ENCODE results near the gene TNS4.

TNS4 gene

DNA sequence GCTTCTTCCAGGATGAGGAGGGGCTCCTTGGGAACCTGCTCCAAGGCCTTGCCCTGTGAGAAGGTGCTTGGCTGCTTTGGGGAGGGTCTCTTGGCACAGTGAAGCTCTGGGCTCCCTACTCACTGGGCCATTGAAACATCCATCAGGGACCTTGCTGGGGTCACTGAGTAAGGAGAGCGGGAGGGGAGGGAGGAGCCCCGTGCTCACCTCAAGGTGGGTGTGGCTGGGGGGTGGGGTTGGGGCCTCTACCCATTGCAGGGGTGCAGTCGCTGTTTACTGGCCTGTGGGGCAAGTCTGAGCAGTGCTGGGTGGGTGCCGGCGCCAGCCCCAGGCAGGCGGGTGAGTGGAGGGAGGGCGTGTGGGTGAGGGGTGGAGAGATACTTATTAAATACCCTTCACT is 9.9 kb downstream of the TNS4 start:
- H3K27me3 ChIP-seq (replicated peaks; ENCODE audit: insufficient read depth, low read length): peaks cover 32% of the 10 kb centered on the region
- H3K36me3 ChIP-seq (replicated peaks; ENCODE audit: insufficient read depth, low read length): no peaks in the 10 kb centered on the region
- no peak overlapping the region for H3K4me2 ChIP-seq (ENCODE audit: low read depth, low read length)
- H3K9ac ChIP-seq (ENCODE audit: low read length): no peak overlapping the region
- no peaks in the 10 kb centered on the region for H3K79me2 ChIP-seq (ENCODE audit: low read length)
- H3K9me3 ChIP-seq (replicated peaks; ENCODE audit: insufficient read depth, low read length): no peaks in the 10 kb centered on the region
- TF ChIP-seq EZH2phosphoT487 (IDR thresholded peaks at IDR 0.05; ENCODE audit: low read length) (no peak), EZH2 (optimal IDR thresholded peaks at IDR 0.05; ENCODE audit: low read depth, low read length) (no peak)
- H3K9me2 ChIP-seq (replicated peaks; ENCODE audit: insufficient read depth, low read length): no peaks in the 10 kb centered on the region
- H3K4me1 ChIP-seq (ENCODE audit: low read length): no peaks in the 10 kb centered on the region
- no peaks in the 10 kb centered on the region for H4K20me1 ChIP-seq (ENCODE audit: insufficient read depth, low read length)
- H2AFZ ChIP-seq (ENCODE audit: low read length): no peak overlapping the region
- H3F3A ChIP-seq (ENCODE audit: insufficient read depth, low read length): no peaks in the 10 kb centered on the region
- no peak overlapping the region for H3K27ac ChIP-seq (ENCODE audit: low read length)
- DNase-seq: no peak
- no peak overlapping the region for H3K4me3 ChIP-seq (ENCODE audit: low read length)

DNA sequence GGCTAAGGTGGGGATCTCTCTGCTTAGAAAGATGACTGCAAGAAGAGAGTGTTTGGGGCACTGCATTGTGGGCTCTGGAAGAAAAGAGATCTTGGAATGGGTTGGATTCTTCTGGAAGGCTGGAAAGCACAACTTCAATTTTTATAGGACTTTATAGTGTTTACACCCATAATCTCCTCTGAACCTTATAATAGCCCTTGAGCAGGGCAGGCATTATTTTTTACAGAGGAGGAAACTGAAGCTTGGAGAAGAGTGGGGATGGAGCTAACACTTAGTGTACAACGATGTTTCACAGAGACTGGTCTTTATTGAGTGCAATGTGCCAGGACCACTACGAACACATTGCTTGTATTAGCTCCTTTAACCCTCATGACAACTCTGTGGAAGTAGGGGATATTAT is 10.4 kb downstream of the TNS4 start:
- Histone ChIP-seq H3K9me3 (replicated peaks; ENCODE audit: insufficient read depth, low read length) (no peaks in the 10 kb centered on the region), H3K4me1 (ENCODE audit: low read length) (no peaks in the 10 kb centered on the region), H3K27ac (ENCODE audit: low read length) (no peak overlapping the region), H3K9me2 (replicated peaks; ENCODE audit: insufficient read depth, low read length) (no peaks in the 10 kb centered on the region), H3K36me3 (replicated peaks; ENCODE audit: insufficient read depth, low read length) (no peaks in the 10 kb centered on the region), H3K79me2 (ENCODE audit: low read length) (no peaks in the 10 kb centered on the region), H3K9ac (ENCODE audit: low read length) (no peak overlapping the region), H2AFZ (ENCODE audit: low read length) (no peak overlapping the region), H3F3A (ENCODE audit: insufficient read depth, low read length) (no peaks in the 10 kb centered on the region), H4K20me1 (ENCODE audit: insufficient read depth, low read length) (no peaks in the 10 kb centered on the region), H3K4me2 (ENCODE audit: low read depth, low read length) (no peak overlapping the region), H3K27me3 (replicated peaks; ENCODE audit: insufficient read depth, low read length) (peaks cover 37% of the 10 kb centered on the region), H3K4me3 (ENCODE audit: low read length) (no peak overlapping the region)
- DNase-seq: no peak
- TF ChIP-seq, protein P1, sequence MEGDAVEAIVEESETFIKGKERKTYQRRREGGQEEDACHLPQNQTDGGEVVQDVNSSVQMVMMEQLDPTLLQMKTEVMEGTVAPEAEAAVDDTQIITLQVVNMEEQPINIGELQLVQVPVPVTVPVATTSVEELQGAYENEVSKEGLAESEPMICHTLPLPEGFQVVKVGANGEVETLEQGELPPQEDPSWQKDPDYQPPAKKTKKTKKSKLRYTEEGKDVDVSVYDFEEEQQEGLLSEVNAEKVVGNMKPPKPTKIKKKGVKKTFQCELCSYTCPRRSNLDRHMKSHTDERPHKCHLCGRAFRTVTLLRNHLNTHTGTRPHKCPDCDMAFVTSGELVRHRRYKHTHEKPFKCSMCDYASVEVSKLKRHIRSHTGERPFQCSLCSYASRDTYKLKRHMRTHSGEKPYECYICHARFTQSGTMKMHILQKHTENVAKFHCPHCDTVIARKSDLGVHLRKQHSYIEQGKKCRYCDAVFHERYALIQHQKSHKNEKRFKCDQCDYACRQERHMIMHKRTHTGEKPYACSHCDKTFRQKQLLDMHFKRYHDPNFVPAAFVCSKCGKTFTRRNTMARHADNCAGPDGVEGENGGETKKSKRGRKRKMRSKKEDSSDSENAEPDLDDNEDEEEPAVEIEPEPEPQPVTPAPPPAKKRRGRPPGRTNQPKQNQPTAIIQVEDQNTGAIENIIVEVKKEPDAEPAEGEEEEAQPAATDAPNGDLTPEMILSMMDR (IDR thresholded peaks at IDR 0.05; ENCODE audit: low read length): no peak
- no peak for TF ChIP-seq EZH2 (optimal IDR thresholded peaks at IDR 0.05; ENCODE audit: low read depth, low read length)
- no peak for TF ChIP-seq EZH2phosphoT487 (IDR thresholded peaks at IDR 0.05; ENCODE audit: low read length)

DNA sequence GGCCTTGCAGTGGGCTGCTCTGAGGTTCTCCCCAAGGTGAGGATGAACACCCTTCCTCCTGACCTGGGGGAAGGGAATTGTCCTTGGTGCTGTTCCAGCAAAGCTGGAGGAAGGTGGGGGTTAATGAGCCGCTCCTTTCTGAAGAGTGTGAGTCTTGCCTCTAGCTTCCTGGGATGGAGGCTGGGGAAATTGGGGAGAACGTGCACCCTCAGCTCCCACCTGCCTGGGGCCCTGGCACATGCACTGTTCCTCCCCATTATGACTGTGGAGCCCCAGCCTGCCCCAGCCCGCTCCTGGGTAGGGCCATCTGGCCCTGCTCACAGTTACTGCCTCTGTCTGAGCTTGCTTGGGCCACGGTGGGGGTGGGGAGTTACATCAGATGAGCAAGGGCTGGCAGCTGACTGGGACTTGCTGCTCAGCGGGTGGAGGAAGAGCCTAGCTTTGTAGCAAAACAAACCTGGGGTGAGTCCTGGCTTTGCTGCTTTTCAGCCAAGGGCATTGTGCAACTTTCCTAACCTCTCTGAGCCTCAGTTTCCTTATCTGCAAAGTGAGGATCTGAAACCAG is 11.1 kb downstream of the TNS4 start:
- Histone ChIP-seq H3K9me3 (replicated peaks; ENCODE audit: insufficient read depth, low read length) (no peaks in the 10 kb centered on the region), H2AFZ (ENCODE audit: low read length) (no peak overlapping the region), H3K36me3 (replicated peaks; ENCODE audit: insufficient read depth, low read length) (no peaks in the 10 kb centered on the region), H3K4me1 (ENCODE audit: low read length) (no peaks in the 10 kb centered on the region), H3K27me3 (replicated peaks; ENCODE audit: insufficient read depth, low read length) (peaks cover 43% of the 10 kb centered on the region), H3K9me2 (replicated peaks; ENCODE audit: insufficient read depth, low read length) (no peaks in the 10 kb centered on the region), H3F3A (ENCODE audit: insufficient read depth, low read length) (no peaks in the 10 kb centered on the region), H4K20me1 (ENCODE audit: insufficient read depth, low read length) (no peaks in the 10 kb centered on the region), H3K4me3 (ENCODE audit: low read length) (no peak overlapping the region), H3K9ac (ENCODE audit: low read length) (no peak overlapping the region), H3K79me2 (ENCODE audit: low read length) (no peaks in the 10 kb centered on the region), H3K4me2 (ENCODE audit: low read depth, low read length) (no peak overlapping the region), H3K27ac (ENCODE audit: low read length) (no peak overlapping the region)
- TF ChIP-seq EZH2phosphoT487 (IDR thresholded peaks at IDR 0.05; ENCODE audit: low read length) (no peak), EZH2 (optimal IDR thresholded peaks at IDR 0.05; ENCODE audit: low read depth, low read length) (no peak)
- TF ChIP-seq, protein P1 (IDR thresholded peaks at IDR 0.05; ENCODE audit: low read length): no peak
- DNase-seq: no peak

DNA sequence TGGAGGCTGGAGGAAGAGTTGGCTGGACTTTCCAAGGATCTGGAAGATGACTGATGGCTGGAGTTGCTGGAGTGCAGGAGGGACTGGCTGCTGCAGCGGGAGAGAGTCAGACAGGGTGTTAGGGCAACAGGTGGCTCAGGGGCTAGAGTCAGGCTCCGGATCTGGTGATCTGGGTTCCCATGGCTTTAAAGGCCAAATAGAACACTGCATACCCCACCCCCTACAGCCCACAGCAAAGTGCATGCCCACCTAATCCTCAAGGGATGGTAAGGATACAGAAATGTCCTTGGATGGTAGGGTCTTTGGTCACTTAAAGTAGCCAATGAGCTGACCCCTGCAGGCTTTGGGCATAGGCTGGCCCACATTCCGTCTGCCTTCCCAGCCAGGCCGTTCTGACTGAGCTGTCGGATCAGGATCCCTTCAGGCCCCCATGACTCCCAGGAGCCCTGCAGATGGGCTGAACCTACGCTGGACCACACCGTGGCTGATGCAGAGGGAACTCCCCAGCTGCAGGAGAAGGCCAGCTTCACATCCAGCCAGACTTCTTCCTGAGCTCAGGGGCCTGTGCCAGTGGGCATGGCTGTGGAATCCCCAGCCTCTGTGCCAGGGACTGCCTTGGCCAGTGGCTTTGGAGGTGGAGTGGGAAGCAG is 13.9 kb downstream of the TNS4 start:
- no peak for DNase-seq
- TF ChIP-seq, protein P1 (IDR thresholded peaks at IDR 0.05; ENCODE audit: low read length): no peak
- TF ChIP-seq EZH2phosphoT487 (IDR thresholded peaks at IDR 0.05; ENCODE audit: low read length): no peak
- H3F3A ChIP-seq (ENCODE audit: insufficient read depth, low read length): no peaks in the 10 kb centered on the region
- H3K4me1 ChIP-seq (ENCODE audit: low read length): no peaks in the 10 kb centered on the region
- H2AFZ ChIP-seq (ENCODE audit: low read length): no peak overlapping the region
- H3K27me3 ChIP-seq (replicated peaks; ENCODE audit: insufficient read depth, low read length): peaks cover 64% of the 10 kb centered on the region
- H3K9me2 ChIP-seq (replicated peaks; ENCODE audit: insufficient read depth, low read length): no peaks in the 10 kb centered on the region
- H3K9ac ChIP-seq (ENCODE audit: low read length): no peak overlapping the region
- H4K20me1 ChIP-seq (ENCODE audit: insufficient read depth, low read length): no peaks in the 10 kb centered on the region
- H3K36me3 ChIP-seq (replicated peaks; ENCODE audit: insufficient read depth, low read length): no peaks in the 10 kb centered on the region
- H3K9me3 ChIP-seq (replicated peaks; ENCODE audit: insufficient read depth, low read length): no peaks in the 10 kb centered on the region
- no peaks in the 10 kb centered on the region for H3K79me2 ChIP-seq (ENCODE audit: low read length)
- H3K4me3 ChIP-seq (ENCODE audit: low read length): no peak overlapping the region
- no peak overlapping the region for H3K27ac ChIP-seq (ENCODE audit: low read length)
- H3K4me2 ChIP-seq (ENCODE audit: low read depth, low read length): no peak overlapping the region
